Measurements from ENCODE around the gene SPACA6. TPM values are rescaled to one million over a fixed set of nuclear protein-coding genes. Genes with fewer than 3 reads are reported as not detected.
A peak's percentile ranks its signal among the peaks of the same experiment; 100 is the strongest.

Gene SPACA6
- total RNA-seq, 1 donor from 2014 or later = 62.5 TPM

DNA sequence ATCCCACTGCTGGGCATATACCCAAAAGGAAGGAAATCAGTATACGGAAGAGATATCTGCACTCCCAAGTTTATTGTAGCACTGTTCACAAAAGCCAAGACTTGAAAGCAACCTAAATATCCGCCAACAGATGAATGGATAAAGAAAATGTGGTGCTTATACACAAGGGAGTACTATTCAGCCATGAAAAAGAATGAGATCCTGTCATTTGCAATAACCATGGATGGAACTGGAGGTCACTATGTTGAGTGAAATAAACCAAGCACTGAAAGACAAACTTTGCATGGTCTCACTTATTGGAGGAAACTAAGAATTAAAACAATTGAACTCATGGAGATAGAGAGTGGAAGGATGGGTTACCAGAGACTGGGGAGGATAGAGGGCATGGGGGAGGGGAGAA, 40.0 kb upstream of the SPACA6 start:
- H3K9me3 ChIP-seq (ENCODE audit: insufficient read depth, low read depth, low read length) = no peaks in the 10 kb centered on the region
- Mint-ChIP-seq H3K27me3 (ENCODE audit: low read depth, unreplicated experiment) (peaks cover 14% of the 10 kb centered on the region), H3K9me3 (ENCODE audit: unreplicated experiment) (peaks cover 3% of the 10 kb centered on the region), H3K36me3 (ENCODE audit: low read depth, unreplicated experiment) (no peaks in the 10 kb centered on the region), H3K27ac (ENCODE audit: unreplicated experiment) (no peak overlapping the region), H3K4me1 (ENCODE audit: low read depth, unreplicated experiment) (no peaks in the 10 kb centered on the region), H3K4me3 (ENCODE audit: unreplicated experiment) (no peak overlapping the region)
- H3K4me2 ChIP-seq (ENCODE audit: low read length) = no peak overlapping the region
- H3K9ac ChIP-seq (ENCODE audit: low read length) = no peak overlapping the region
- TF ChIP-seq, protein P1, sequence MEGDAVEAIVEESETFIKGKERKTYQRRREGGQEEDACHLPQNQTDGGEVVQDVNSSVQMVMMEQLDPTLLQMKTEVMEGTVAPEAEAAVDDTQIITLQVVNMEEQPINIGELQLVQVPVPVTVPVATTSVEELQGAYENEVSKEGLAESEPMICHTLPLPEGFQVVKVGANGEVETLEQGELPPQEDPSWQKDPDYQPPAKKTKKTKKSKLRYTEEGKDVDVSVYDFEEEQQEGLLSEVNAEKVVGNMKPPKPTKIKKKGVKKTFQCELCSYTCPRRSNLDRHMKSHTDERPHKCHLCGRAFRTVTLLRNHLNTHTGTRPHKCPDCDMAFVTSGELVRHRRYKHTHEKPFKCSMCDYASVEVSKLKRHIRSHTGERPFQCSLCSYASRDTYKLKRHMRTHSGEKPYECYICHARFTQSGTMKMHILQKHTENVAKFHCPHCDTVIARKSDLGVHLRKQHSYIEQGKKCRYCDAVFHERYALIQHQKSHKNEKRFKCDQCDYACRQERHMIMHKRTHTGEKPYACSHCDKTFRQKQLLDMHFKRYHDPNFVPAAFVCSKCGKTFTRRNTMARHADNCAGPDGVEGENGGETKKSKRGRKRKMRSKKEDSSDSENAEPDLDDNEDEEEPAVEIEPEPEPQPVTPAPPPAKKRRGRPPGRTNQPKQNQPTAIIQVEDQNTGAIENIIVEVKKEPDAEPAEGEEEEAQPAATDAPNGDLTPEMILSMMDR (IDR thresholded peaks at IDR 0.05; ENCODE audit: insufficient read depth, low read depth, low read length) = no peak
- TF ChIP-seq EZH2 (IDR thresholded peaks at IDR 0.05; ENCODE audit: insufficient read depth, low read length) = no peak
- H3K27me3 ChIP-seq (ENCODE audit: insufficient read depth, low read length) = no peaks in the 10 kb centered on the region
- H3K4me3 ChIP-seq (ENCODE audit: insufficient read depth, low read depth, low read length) = no peak overlapping the region
- no peak overlapping the region for H3K27ac ChIP-seq (ENCODE audit: low read depth, low read length)
- H3K79me2 ChIP-seq (ENCODE audit: insufficient read depth, low read length) = no peaks in the 10 kb centered on the region
- H2AFZ ChIP-seq (ENCODE audit: low read depth, low read length) = no peak overlapping the region
- DNase-seq (ENCODE audit: low read depth) (no peak), FAIRE-seq (no peak)
- H4K20me1 ChIP-seq (ENCODE audit: insufficient read depth, low read length) = no peaks in the 10 kb centered on the region
- H3K4me1 ChIP-seq (ENCODE audit: insufficient read depth, low read length) = no peaks in the 10 kb centered on the region
- no peaks in the 10 kb centered on the region for H3K36me3 ChIP-seq (ENCODE audit: insufficient read depth, low read length)

DNA sequence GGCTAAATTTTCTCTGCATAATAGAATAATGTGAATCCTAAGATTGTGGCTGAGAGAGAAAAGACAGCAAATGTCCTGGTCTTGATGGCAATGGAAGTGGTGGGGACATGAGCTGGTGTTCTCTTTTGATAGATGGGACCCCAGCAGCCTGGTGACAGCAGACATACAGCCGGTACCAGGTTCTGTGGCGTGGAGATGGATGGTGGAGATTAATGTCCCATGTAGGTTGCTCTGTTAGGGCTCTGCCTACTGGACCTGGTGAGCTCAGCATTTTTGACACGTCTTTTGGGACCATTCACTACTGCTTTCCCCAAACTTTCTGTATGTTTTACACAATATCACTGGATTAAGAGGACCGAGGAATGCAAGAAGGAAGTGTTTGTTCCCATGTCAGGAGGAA, 38.3 kb upstream of the SPACA6 start:
- Histone ChIP-seq H2AFZ (ENCODE audit: low read depth, low read length) (no peak overlapping the region), H3K4me1 (ENCODE audit: insufficient read depth, low read length) (no peaks in the 10 kb centered on the region), H3K27ac (ENCODE audit: low read depth, low read length) (no peak overlapping the region), H3K9ac (ENCODE audit: low read length) (no peak overlapping the region), H3K36me3 (ENCODE audit: insufficient read depth, low read length) (no peaks in the 10 kb centered on the region), H3K4me3 (ENCODE audit: insufficient read depth, low read depth, low read length) (no peak overlapping the region), H3K27me3 (ENCODE audit: insufficient read depth, low read length) (no peaks in the 10 kb centered on the region), H3K4me2 (ENCODE audit: low read length) (no peak overlapping the region), H4K20me1 (ENCODE audit: insufficient read depth, low read length) (no peaks in the 10 kb centered on the region), H3K79me2 (ENCODE audit: insufficient read depth, low read length) (no peaks in the 10 kb centered on the region), H3K9me3 (ENCODE audit: insufficient read depth, low read depth, low read length) (no peaks in the 10 kb centered on the region)
- no peak for FAIRE-seq
- TF ChIP-seq EZH2 (IDR thresholded peaks at IDR 0.05; ENCODE audit: insufficient read depth, low read length) = no peak
- TF ChIP-seq, protein P1 (IDR thresholded peaks at IDR 0.05; ENCODE audit: insufficient read depth, low read depth, low read length) = no peak
- H3K36me3 Mint-ChIP-seq (ENCODE audit: low read depth, unreplicated experiment) = no peaks in the 10 kb centered on the region
- no peak overlapping the region for H3K4me3 Mint-ChIP-seq (ENCODE audit: unreplicated experiment)
- DNase-seq (ENCODE audit: low read depth) = no peak
- H3K27ac Mint-ChIP-seq (ENCODE audit: unreplicated experiment) = no peak overlapping the region
- peaks cover 3% of the 10 kb centered on the region for H3K9me3 Mint-ChIP-seq (ENCODE audit: unreplicated experiment)
- H3K4me1 Mint-ChIP-seq (ENCODE audit: low read depth, unreplicated experiment) = no peaks in the 10 kb centered on the region
- H3K27me3 Mint-ChIP-seq (ENCODE audit: low read depth, unreplicated experiment) = peaks cover 10% of the 10 kb centered on the region

DNA sequence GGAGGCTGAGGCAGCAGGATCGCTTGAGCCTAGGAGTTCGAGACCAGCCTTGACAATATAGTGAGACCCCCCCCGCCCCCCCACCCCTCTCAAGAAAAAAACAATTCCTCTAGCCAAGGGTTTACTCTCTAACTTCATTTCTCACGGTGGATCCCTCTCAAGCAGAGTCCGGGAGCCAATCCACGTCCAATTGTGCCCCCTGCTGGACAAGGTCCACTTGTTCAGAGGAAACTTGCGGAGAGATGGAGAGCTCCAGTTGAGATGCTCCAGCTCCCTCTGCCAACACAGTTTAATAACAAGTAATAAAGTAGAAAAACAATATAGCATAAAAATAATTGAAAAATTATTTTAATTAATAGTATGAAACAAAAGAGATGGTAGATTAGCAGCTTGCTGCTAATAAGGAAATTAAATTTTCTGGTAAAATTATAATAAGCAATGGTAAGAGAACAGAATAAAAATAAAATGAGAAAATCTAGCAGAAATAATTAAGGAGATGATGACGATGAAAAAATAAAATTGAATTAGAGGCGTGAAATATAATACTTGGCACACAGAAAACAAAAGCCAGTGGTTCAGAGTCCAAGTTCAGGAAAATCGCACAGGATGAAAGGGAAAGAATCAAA, 32.0 kb upstream of the SPACA6 start:
- no peak overlapping the region for H3K9ac ChIP-seq (ENCODE audit: low read length)
- no peak overlapping the region for H3K4me2 ChIP-seq (ENCODE audit: low read length)
- H4K20me1 ChIP-seq (ENCODE audit: insufficient read depth, low read length) = no peaks in the 10 kb centered on the region
- H2AFZ ChIP-seq (ENCODE audit: low read depth, low read length) = no peak overlapping the region
- Mint-ChIP-seq H3K4me3 (ENCODE audit: unreplicated experiment) (no peak overlapping the region), H3K9me3 (ENCODE audit: unreplicated experiment) (peaks cover 3% of the 10 kb centered on the region), H3K4me1 (ENCODE audit: low read depth, unreplicated experiment) (no peaks in the 10 kb centered on the region), H3K27me3 (ENCODE audit: low read depth, unreplicated experiment) (peaks cover 31% of the 10 kb centered on the region), H3K27ac (ENCODE audit: unreplicated experiment) (no peak overlapping the region), H3K36me3 (ENCODE audit: low read depth, unreplicated experiment) (no peaks in the 10 kb centered on the region)
- TF ChIP-seq, protein P1 (IDR thresholded peaks at IDR 0.05; ENCODE audit: insufficient read depth, low read depth, low read length) = peak; percentile 53
- TF ChIP-seq EZH2 (IDR thresholded peaks at IDR 0.05; ENCODE audit: insufficient read depth, low read length) = no peak
- H3K27me3 ChIP-seq (ENCODE audit: insufficient read depth, low read length) = no peaks in the 10 kb centered on the region
- H3K27ac ChIP-seq (ENCODE audit: low read depth, low read length) = no peak overlapping the region
- no peaks in the 10 kb centered on the region for H3K79me2 ChIP-seq (ENCODE audit: insufficient read depth, low read length)
- H3K4me1 ChIP-seq (ENCODE audit: insufficient read depth, low read length) = no peaks in the 10 kb centered on the region
- H3K36me3 ChIP-seq (ENCODE audit: insufficient read depth, low read length) = no peaks in the 10 kb centered on the region
- DNase-seq (ENCODE audit: low read depth) (peak; percentile 40), FAIRE-seq (no peak)
- H3K4me3 ChIP-seq (ENCODE audit: insufficient read depth, low read depth, low read length) = no peak overlapping the region
- no peaks in the 10 kb centered on the region for H3K9me3 ChIP-seq (ENCODE audit: insufficient read depth, low read depth, low read length)

Measured in astrocyte (in vitro differentiated cells and primary cell).